K562 (cell line): ENCODE results near the gene LRRC49. TPM values are rescaled to one million over a fixed set of nuclear protein-coding genes. Genes with fewer than 3 reads are reported as not detected.

Experiments used
- ATAC-seq: fragments of 200-7000 bp; cut with Tn5 transposase; 3 replicates; pipeline ENCODE4 v1.9.1; 2020; ENCODE audit warnings: moderate library complexity
- BruUV-seq: library from RNA; stranded (reverse); fragments of 400-500 nt; replicated peaks from 2 replicates; lab custom pipeline; 2021; lab: Mats Ljungman, UMichigan
- CTCF ChIA-PET: fragments of 300-600 bp; formaldehyde crosslinking; extraction: SDS; loops from one replicate; lab custom pipeline; 2021; ENCODE audit warnings: low intra/inter-chr PET ratio; lab: Yijun Ruan, JAX
- POLR2A ChIA-PET: fragments of 300-600, 350-650 bp; sonication (Branson Sonifier 250); formaldehyde crosslinking; extraction: SDS; loops from one replicate; lab custom pipeline; 2021; ENCODE audit warnings: antibody characterized with exemption, inconsistent platforms; lab: Yijun Ruan, JAX
- DNase-seq, 4 experiments: peaks; one replicate each; pipeline versions ENCODE4 v3.0.0 to v3.0.0-alpha.2; 2011 to 2018; ENCODE audit warnings: low spot score in 3 of 4, mixed read lengths in 3 of 4; ENCODE audit errors: extremely low read depth in 1 of 4
- FAIRE-seq: peaks from 2 replicates; lab custom pipeline; 2011; peaks lifted over from hg19 to GRCh38; lab: Jason Lieb, UNC
- H2AFZ ChIP-seq: 2 replicates; pipeline ENCODE4 v1.6.0; 2011; ENCODE audit warnings: low read depth, low read length, control low read depth, inconsistent platforms
- H3K27ac ChIP-seq: fragments of 200-600 bp; 3 replicates; pipeline ENCODE4 v1.8.0; 2011; ENCODE audit warnings: low read depth, mild to moderate bottlenecking, control low read depth, inconsistent platforms, low read length, moderate library complexity, mixed read lengths; ENCODE audit errors: extremely low read depth
- H3K27me3 ChIP-seq, 2 experiments: fragments of 300-600 bp in 1 of 2; 2 replicates in 1 of 2; 3 replicates in 1 of 2; pipeline versions ENCODE4 v1.6.0 to v1.8.0; 2011; ENCODE audit warnings: inconsistent platforms in 2 of 2, low read length in 2 of 2, mild to moderate bottlenecking in 1 of 2, mixed read lengths in 1 of 2, moderate library complexity in 1 of 2; ENCODE audit not compliant: control insufficient read depth in 2 of 2, insufficient read depth in 2 of 2
- H3K36me3 ChIP-seq: fragments of 300-600 bp; 3 replicates; pipeline ENCODE4 v1.8.0; 2011; ENCODE audit warnings: mild to moderate bottlenecking, low read length, inconsistent platforms; ENCODE audit not compliant: control insufficient read depth, insufficient read depth
- H3K4me1 ChIP-seq, 2 experiments: fragments of 200-600 bp in 1 of 2; replicated peaks in 1 of 2; 2 replicates in 1 of 2; 3 replicates in 1 of 2; pipeline versions ENCODE4 v1.5.1 to v1.8.0; 2011; ENCODE audit warnings: inconsistent platforms in 2 of 2, low read length in 2 of 2, mild to moderate bottlenecking in 1 of 2, mixed read lengths in 1 of 2, moderate library complexity in 1 of 2; ENCODE audit not compliant: control insufficient read depth in 2 of 2, insufficient read depth in 2 of 2
- H3K4me2 ChIP-seq: 2 replicates; pipeline ENCODE4 v1.6.1; 2011; ENCODE audit warnings: low read length, control low read depth, inconsistent platforms, mixed read lengths; ENCODE audit not compliant: insufficient read depth
- H3K4me3 ChIP-seq: fragments of 200-600 bp; sonication (generic), shearing (Covaris generic); 2 replicates; pipeline ENCODE4 v1.5.1; 2016; ENCODE audit warnings: control low read depth, inconsistent platforms
- H3K79me2 ChIP-seq: fragments of 200-600 bp; 3 replicates; pipeline ENCODE4 v1.8.0; 2011; ENCODE audit warnings: low read length, inconsistent platforms; ENCODE audit not compliant: control insufficient read depth, insufficient read depth
- H3K9ac ChIP-seq, 2 experiments: 2 replicates each; pipeline versions ENCODE4 v1.6.0 to v1.6.1; 2011; ENCODE audit warnings: low read depth in 2 of 2, low read length in 2 of 2, control low read depth in 1 of 2, inconsistent platforms in 1 of 2, mild to moderate bottlenecking in 1 of 2, mixed read lengths in 1 of 2; ENCODE audit not compliant: insufficient read depth in 1 of 2
- H3K9me1 ChIP-seq: one replicate; pipeline ENCODE4 v1.6.0; 2011; ENCODE audit warnings: inconsistent platforms, mild to moderate bottlenecking, low read length, moderate library complexity; ENCODE audit not compliant: control insufficient read depth, insufficient read depth
- H3K9me3 ChIP-seq: replicated peaks from 2 replicates; pipeline ENCODE4 v1.5.1; 2011; ENCODE audit warnings: low read depth, low read length, inconsistent platforms; ENCODE audit not compliant: control insufficient read depth, insufficient read depth
- H4K20me1 ChIP-seq: replicated peaks from 2 replicates; pipeline ENCODE4 v1.6.1; 2011; ENCODE audit warnings: low read length, inconsistent platforms, mixed read lengths; ENCODE audit not compliant: control insufficient read depth, insufficient read depth
- CGGBP1 ChIP-seq: fragments of 250-450 bp; sonication (Bioruptor Pico); IDR thresholded peaks from 2 replicates; pipeline ENCODE4 v1.9.0; 2021; ENCODE audit warnings: mild to moderate bottlenecking
- ELF4 ChIP-seq: fragments of 450-650 bp; formaldehyde crosslinking; IDR thresholded peaks from 2 replicates; pipeline ENCODE4 v1.4.0; 2022; ENCODE audit warnings: missing genetic modification characterization
- FOXA1 ChIP-seq: fragments of 450-650 bp; IDR thresholded peaks from 2 replicates; pipeline ENCODE4 v1.6.1; 2016; ENCODE audit warnings: mild to moderate bottlenecking, borderline replicate concordance
- KDM1A ChIP-seq, 2 experiments: fragments of 450-650 bp; IDR thresholded peaks; 2 replicates each; pipeline ENCODE4 v1.6.1; 2016; ENCODE audit warnings: mild to moderate bottlenecking in 2 of 2
- MAFF ChIP-seq: IDR thresholded peaks from 2 replicates; pipeline ENCODE4 v1.6.1; 2012; ENCODE audit warnings: low read length, improper control_type of control experiment
- NCOA2 ChIP-seq, 2 experiments: fragments of 450-650 bp; IDR thresholded peaks; 2 replicates each; pipeline ENCODE4 v1.6.1; 2018; ENCODE audit warnings: mild to moderate bottlenecking in 2 of 2, moderate library complexity in 1 of 2; ENCODE audit not compliant: partially characterized antibody in 2 of 2
- NFATC3 ChIP-seq: fragments of 450-650 bp; IDR thresholded peaks from 2 replicates; pipeline ENCODE4 v1.6.1; 2017; ENCODE audit warnings: mild to moderate bottlenecking
- SMARCC2 ChIP-seq: fragments of 450-650 bp; IDR thresholded peaks from 2 replicates; pipeline ENCODE4 v1.6.1; 2017; ENCODE audit warnings: antibody characterized with exemption, moderate library complexity, mild to moderate bottlenecking, low read depth
- TEAD4 ChIP-seq, 2 experiments: sonication (generic) in 1 of 2; formaldehyde crosslinking in 1 of 2; IDR thresholded peaks; 2 replicates each; pipeline versions ENCODE4 v1.6.1 to v1.8.0; 2012 to 2022; ENCODE audit warnings: borderline replicate concordance in 1 of 2, inconsistent platforms in 1 of 2, low read length in 1 of 2, mild to moderate bottlenecking in 1 of 2, missing genetic modification reagents in 1 of 2
- ZNF668 ChIP-seq: fragments of 250-450 bp; sonication (Bioruptor Pico); IDR thresholded peaks from 2 replicates; pipeline ENCODE4 v1.8.0; 2022; ENCODE audit warnings: mild to moderate bottlenecking, inconsistent platforms
- WGBS: fragments of 100-300 bp; shearing (Covaris generic); methylation state at CpG from one replicate; pipeline ENCODE4 v1.1.6; 2016; ENCODE audit warnings: low coverage, mixed read lengths; ENCODE audit not compliant: insufficient coverage; ENCODE audit errors: missing lambda C conversion rate; 5-methylcytosine and 5-hydroxymethylcytosine counted together
- in situ Hi-C: fragments of 300-500 bp; cut with MboI; formaldehyde crosslinking; loops from 4 replicates; pipeline ENCODE4 v1.15.0; 2018; ENCODE audit warnings: inconsistent platforms, mixed read lengths
- intact Hi-C: fragments of 100-400 bp; cut with micrococcal nuclease; formaldehyde crosslinking; loops from 2 replicates; pipeline ENCODE4 v1.14.2; 2022
- polyA plus RNA-seq, 8 experiments: library from polyadenylated mRNA; depleted of rRNA in 4 of 8; stranded (reverse) in 5 of 8; unstranded in 3 of 8; fragments of >200 nt; fragmentation: Nextera tagmentation in 2 of 8; fragmentation: Illumina TruSeq in 1 of 8; extraction: Ambion mirVana in 2 of 8; extraction: Trizol in 1 of 8; gene quantifications; 2 replicates each; pipeline versions ENCODE4 v1.2.1 to v1.2.3, GENCODE V29; 2011 to 2014; ENCODE audit warnings: inconsistent platforms in 1 of 8, missing spikeins in 1 of 8
- total RNA-seq, 7 experiments: library from RNA; depleted of rRNA in 6 of 7; stranded (reverse); fragments of >200 nt in 6 of 7; fragmentation: Illumina TruSeq in 2 of 7; extraction: Trizol in 2 of 7; gene quantifications; 2 replicates each; pipeline versions ENCODE4 v1.2.1 to v1.2.3, GENCODE V29; 2011 to 2021; ENCODE audit warnings: low replicate concordance in 1 of 7
- TF ChIP-seq, protein P1 (sequence below), 2 experiments: fragments of 450-650 bp in 1 of 2; sonication (generic) in 1 of 2; formaldehyde crosslinking in 1 of 2; IDR thresholded peaks in 1 of 2; conservative IDR thresholded peaks in 1 of 2; 2 replicates each; pipeline versions ENCODE4 v1.6.1 to v1.8.1; 2016 to 2023; ENCODE audit warnings: mild to moderate bottlenecking in 2 of 2, moderate library complexity in 2 of 2, inconsistent platforms in 1 of 2, missing genetic modification reagents in 1 of 2
- TF ChIP-seq, protein P2 (sequence below): fragments of 250-450 bp; sonication (Bioruptor Pico); IDR thresholded peaks from 2 replicates; pipeline ENCODE4 v1.8.0; 2022; ENCODE audit warnings: moderate library complexity, mild to moderate bottlenecking, inconsistent platforms

Gene LRRC49
- total and polyA plus RNA-seq, 9 of the 15 experiments (the other 6 are each of a cell fraction or from before 2014, with no cell fraction given) = 0.32 TPM; not detected in 8

GRCh38 chr15:71057581-71057980 is 165.0 kb downstream of the LRRC49 start:
- POLR2A ChIA-PET = no interaction called here
- Histone ChIP-seq H3K9ac (no peak overlapping the region), H3K9me1 (no peaks in the 10 kb centered on the region), H3K79me2 (no peaks in the 10 kb centered on the region), H2AFZ (no peak overlapping the region), H4K20me1 (no peaks in the 10 kb centered on the region), H3K9me3 (no peaks in the 10 kb centered on the region), H3K27ac (no peak overlapping the region), H3K4me3 (no peak overlapping the region), H3K36me3 (no peaks in the 10 kb centered on the region), H3K4me1 (no peaks in the 10 kb centered on the region), H3K27me3 (no peaks in the 10 kb centered on the region), H3K4me2 (no peak overlapping the region)
- in situ Hi-C loops = no loop called here
- intact Hi-C loops = no loop called here
- no peak for ATAC-seq
- DNase-seq = no peak
- WGBS = 0% methylated on average over 3 of the region's 3 CpGs
- BruUV-seq = no TSS peak
- CTCF ChIA-PET = no interaction called here
- FAIRE-seq = no peak
- TF ChIP-seq, protein P1, sequence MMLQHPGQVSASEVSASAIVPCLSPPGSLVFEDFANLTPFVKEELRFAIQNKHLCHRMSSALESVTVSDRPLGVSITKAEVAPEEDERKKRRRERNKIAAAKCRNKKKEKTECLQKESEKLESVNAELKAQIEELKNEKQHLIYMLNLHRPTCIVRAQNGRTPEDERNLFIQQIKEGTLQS (IDR thresholded peaks at IDR 0.05) = no peak
- TF ChIP-seq, protein P1 (CRISPR knock-in tag; conservative IDR thresholded peaks at IDR 0.05) = no peak
- no peak for TF ChIP-seq ELF4 (CRISPR knock-in tag)
- no peak for TF ChIP-seq SMARCC2
- TF ChIP-seq NFATC3 = no peak
- no peak for TF ChIP-seq TEAD4 (IDR thresholded peaks at IDR 0.05; ENCODE audit: low read length)
- no peak for TF ChIP-seq TEAD4 (CRISPR knock-in tag; IDR thresholded peaks at IDR 0.05; ENCODE audit: borderline replicate concordance)
- TF ChIP-seq, protein P2, sequence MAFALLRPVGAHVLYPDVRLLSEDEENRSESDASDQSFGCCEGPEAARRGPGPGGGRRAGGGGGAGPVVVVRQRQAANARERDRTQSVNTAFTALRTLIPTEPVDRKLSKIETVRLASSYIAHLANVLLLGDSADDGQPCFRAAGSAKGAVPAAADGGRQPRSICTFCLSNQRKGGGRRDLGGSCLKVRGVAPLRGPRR (CRISPR knock-in tag) = no peak
- TF ChIP-seq MAFF = no peak
- no peak for TF ChIP-seq CGGBP1 (CRISPR knock-in tag)
- no peak for TF ChIP-seq KDM1A (IDR thresholded peaks at IDR 0.05)
- TF ChIP-seq ZNF668 (CRISPR knock-in tag) = no peak
- TF ChIP-seq FOXA1 = no peak
- no peak for TF ChIP-seq NCOA2 (IDR thresholded peaks at IDR 0.05; ENCODE audit: partially characterized antibody in 2 of 2)
